Measurements from ENCODE around the gene OPN3. TPM values are rescaled to one million over a fixed set of nuclear protein-coding genes. Genes with fewer than 3 reads are reported as not detected.

Gene OPN3
- polyA plus RNA-seq, 1 donor (not counting 4 experiments of a cell fraction or from before 2014, with no cell fraction given) = 48.4 TPM

DNA sequence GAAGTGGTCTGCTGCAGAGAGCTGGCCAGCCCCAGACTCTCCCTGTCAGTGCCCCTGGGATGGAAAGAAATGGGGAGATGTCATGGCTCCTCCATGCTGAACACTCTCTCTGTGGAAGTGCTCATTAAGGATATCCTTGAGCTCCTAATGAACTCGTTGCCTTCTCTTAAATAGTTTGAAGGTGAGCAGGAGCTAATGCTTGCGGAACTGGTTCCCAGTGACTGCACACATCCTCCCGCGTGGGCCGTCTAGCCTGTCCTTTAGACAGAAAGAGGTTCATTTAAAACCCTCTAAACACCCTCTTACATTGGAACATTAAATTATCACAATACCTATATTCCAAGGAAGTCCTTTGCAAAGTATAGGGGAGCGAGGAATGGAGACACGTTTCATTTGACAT, 6.0 kb upstream of the OPN3 start:
- dilution Hi-C loops (cut with MboI; ENCODE audit: extremely low pct_ligation_motif_present, low sequenced_read_pairs) = no loop called here
- H3K9me3 ChIP-seq (ENCODE audit: control insufficient read depth, low read depth, low read length) = no peaks in the 10 kb centered on the region
- no peak for FAIRE-seq
- H3K4me3 ChIP-seq (ENCODE audit: control insufficient read depth in 2 of 3, extremely low read depth in 1 of 3, insufficient read depth in 2 of 3, low read depth in 1 of 3, low read length in 3 of 3) = no peak overlapping the region
- H3K9ac ChIP-seq (ENCODE audit: control insufficient read depth, extremely low read depth, insufficient read depth, low read length) = no peak overlapping the region
- H4K20me1 ChIP-seq (ENCODE audit: control insufficient read depth, extremely low read depth, insufficient read depth, low read length) = no peaks in the 10 kb centered on the region
- H2AFZ ChIP-seq (ENCODE audit: control insufficient read depth, low read length) = no peak overlapping the region
- H3K79me2 ChIP-seq (ENCODE audit: control insufficient read depth, insufficient read depth, low read length) = no peaks in the 10 kb centered on the region
- no peaks in the 10 kb centered on the region for H3K27me3 ChIP-seq (ENCODE audit: control insufficient read depth, extremely low read depth, insufficient read depth, low read length)
- no peaks in the 10 kb centered on the region for H3K36me3 ChIP-seq (ENCODE audit: control insufficient read depth in 2 of 2, extremely low read depth in 1 of 2, insufficient read depth in 2 of 2, low read length in 2 of 2)
- H3K4me1 ChIP-seq (ENCODE audit: control insufficient read depth, extremely low read depth, insufficient read depth, low read length) = peaks cover 8% of the 10 kb centered on the region
- H3K4me2 ChIP-seq (ENCODE audit: control insufficient read depth, extremely low read depth, insufficient read depth, low read depth, low read length) = no peak overlapping the region
- no peak for TF ChIP-seq EZH2 (IDR thresholded peaks at IDR 0.05; ENCODE audit: low read length)
- TF ChIP-seq, protein P1, sequence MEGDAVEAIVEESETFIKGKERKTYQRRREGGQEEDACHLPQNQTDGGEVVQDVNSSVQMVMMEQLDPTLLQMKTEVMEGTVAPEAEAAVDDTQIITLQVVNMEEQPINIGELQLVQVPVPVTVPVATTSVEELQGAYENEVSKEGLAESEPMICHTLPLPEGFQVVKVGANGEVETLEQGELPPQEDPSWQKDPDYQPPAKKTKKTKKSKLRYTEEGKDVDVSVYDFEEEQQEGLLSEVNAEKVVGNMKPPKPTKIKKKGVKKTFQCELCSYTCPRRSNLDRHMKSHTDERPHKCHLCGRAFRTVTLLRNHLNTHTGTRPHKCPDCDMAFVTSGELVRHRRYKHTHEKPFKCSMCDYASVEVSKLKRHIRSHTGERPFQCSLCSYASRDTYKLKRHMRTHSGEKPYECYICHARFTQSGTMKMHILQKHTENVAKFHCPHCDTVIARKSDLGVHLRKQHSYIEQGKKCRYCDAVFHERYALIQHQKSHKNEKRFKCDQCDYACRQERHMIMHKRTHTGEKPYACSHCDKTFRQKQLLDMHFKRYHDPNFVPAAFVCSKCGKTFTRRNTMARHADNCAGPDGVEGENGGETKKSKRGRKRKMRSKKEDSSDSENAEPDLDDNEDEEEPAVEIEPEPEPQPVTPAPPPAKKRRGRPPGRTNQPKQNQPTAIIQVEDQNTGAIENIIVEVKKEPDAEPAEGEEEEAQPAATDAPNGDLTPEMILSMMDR (optimal IDR thresholded peaks at IDR 0.05 in 1 of 3, IDR thresholded peaks at IDR 0.05 in 1 of 3, conservative IDR thresholded peaks at IDR 0.05 in 1 of 3; ENCODE audit: extremely low read depth in 1 of 3, insufficient read depth in 2 of 3, low read length in 3 of 3) = no peak
- no peaks in the 10 kb centered on the region for H3K9me1 ChIP-seq (ENCODE audit: control insufficient read depth, extremely low read depth, insufficient read depth, low read length)
- no peak for DNase-seq (ENCODE audit: low read depth, low spot score)
- no peak overlapping the region for H3K27ac ChIP-seq (ENCODE audit: control insufficient read depth, insufficient read depth, low read length)

DNA sequence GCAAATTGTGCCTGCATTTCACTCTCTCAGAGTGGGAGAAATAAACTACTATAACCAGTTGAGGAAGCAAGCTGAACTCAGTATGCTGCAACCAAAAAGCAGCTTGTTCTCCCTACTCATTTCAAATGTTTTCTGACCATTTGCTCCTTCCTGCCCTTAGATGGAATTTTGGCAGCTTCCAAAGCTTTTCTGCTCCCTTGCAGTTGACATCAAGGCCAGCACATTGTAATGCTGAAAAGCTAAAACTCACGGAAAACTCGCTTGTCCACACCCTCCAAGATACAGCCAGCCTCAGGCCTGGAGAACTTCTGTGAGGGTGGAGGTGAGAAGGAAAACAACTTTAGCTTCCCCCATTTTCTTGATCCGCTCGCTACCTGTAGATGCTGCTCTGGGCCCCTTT, 5.0 kb upstream of the OPN3 start:
- Histone ChIP-seq H3K79me2 (ENCODE audit: control insufficient read depth, insufficient read depth, low read length) (no peaks in the 10 kb centered on the region), H3K9me3 (ENCODE audit: control insufficient read depth, low read depth, low read length) (no peaks in the 10 kb centered on the region), H3K27ac (ENCODE audit: control insufficient read depth, insufficient read depth, low read length) (no peak overlapping the region), H3K36me3 (ENCODE audit: control insufficient read depth in 2 of 2, extremely low read depth in 1 of 2, insufficient read depth in 2 of 2, low read length in 2 of 2) (no peaks in the 10 kb centered on the region), H3K9ac (ENCODE audit: control insufficient read depth, extremely low read depth, insufficient read depth, low read length) (no peak overlapping the region), H4K20me1 (ENCODE audit: control insufficient read depth, extremely low read depth, insufficient read depth, low read length) (no peaks in the 10 kb centered on the region), H3K9me1 (ENCODE audit: control insufficient read depth, extremely low read depth, insufficient read depth, low read length) (no peaks in the 10 kb centered on the region), H2AFZ (ENCODE audit: control insufficient read depth, low read length) (no peak overlapping the region), H3K4me1 (ENCODE audit: control insufficient read depth, extremely low read depth, insufficient read depth, low read length) (peaks cover 13% of the 10 kb centered on the region), H3K4me2 (ENCODE audit: control insufficient read depth, extremely low read depth, insufficient read depth, low read depth, low read length) (no peak overlapping the region), H3K4me3 (ENCODE audit: control insufficient read depth in 2 of 3, extremely low read depth in 1 of 3, insufficient read depth in 2 of 3, low read depth in 1 of 3, low read length in 3 of 3) (no peak overlapping the region), H3K27me3 (ENCODE audit: control insufficient read depth, extremely low read depth, insufficient read depth, low read length) (no peaks in the 10 kb centered on the region)
- dilution Hi-C loops (cut with MboI; ENCODE audit: extremely low pct_ligation_motif_present, low sequenced_read_pairs) = no loop called here
- FAIRE-seq (no peak), DNase-seq (ENCODE audit: low read depth, low spot score) (no peak)
- TF ChIP-seq, protein P1 (optimal IDR thresholded peaks at IDR 0.05 in 1 of 3, IDR thresholded peaks at IDR 0.05 in 1 of 3, conservative IDR thresholded peaks at IDR 0.05 in 1 of 3; ENCODE audit: extremely low read depth in 1 of 3, insufficient read depth in 2 of 3, low read length in 3 of 3) = no peak
- no peak for TF ChIP-seq EZH2 (IDR thresholded peaks at IDR 0.05; ENCODE audit: low read length)

Data from keratinocyte (primary cell).